Activated CD4-positive, alpha-beta T cell treated with anti-CD3 and anti-CD28 coated beads for 4 hours (primary cell): Measurements from ENCODE around the gene LZIC.
"Not testable (repeated sequence)": the region's sequence is repeated elsewhere in the genome, so short reads cannot be mapped to it uniquely, and the experiment has no call there.

ENCODE experiments used
- DNase-seq, 2 donors: peaks; one replicate each; pipeline ENCODE4 v3.0.0-alpha.2; 2020

Gene LZIC

DNA sequence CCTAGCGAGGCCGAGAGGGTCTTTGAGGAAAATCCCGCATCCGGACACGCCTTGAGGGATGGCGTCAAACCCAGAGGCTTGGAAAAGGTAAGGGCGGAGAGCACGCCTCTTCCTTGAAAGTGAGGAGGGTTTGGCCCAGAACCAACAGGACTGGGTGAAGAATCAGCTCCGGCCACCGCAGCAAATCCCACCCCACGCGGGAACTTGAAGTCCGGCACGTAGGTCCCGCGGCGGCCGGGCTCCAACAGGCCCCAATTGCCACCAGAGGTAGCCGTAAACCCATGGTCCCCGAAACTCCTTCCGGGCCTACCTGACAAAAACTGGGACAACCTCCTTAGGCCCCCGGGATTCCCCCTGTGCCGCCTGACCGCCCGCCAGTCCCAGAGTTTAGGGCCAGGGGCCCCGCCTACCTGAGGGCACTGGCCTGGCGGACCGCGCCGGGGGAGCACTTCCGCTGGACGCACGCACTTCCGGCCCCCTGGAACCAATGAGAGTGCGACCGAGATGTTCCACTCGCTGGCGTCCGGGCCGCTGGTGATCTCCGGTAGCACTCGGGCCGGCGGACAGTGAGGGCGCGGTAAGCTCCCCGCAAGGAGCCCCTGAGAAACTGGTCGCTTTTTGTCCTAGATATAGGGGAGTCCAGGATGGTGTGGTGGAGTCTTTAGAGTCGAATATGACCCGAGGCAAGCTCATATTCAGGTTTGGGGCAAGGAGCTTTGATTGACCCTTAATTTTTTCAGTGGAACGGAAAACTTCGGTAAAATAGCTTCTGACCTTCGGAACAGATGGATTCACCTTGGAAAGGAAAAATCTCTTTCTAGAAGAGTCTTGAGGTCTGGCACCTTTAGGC, at the start of gene LZIC, which contains the start of gene NMNAT1:
Gene LZIC, minus strand, starts transcription at position 453 of the 850 bp plus-strand sequence. CDS start 6,772 bp downstream, outside the sequence.
Gene NMNAT1, plus strand, starts transcription at position 537 of the 850 bp plus-strand sequence. CDS start 28,599 bp downstream, outside the sequence.
- peak; percentile 83 to 85 for DNase-seq

- DNase-seq: no peak
These were observed 49.7 kb upstream of the LZIC start for GRCh38 chr1:9992910-9993309.

DNA sequence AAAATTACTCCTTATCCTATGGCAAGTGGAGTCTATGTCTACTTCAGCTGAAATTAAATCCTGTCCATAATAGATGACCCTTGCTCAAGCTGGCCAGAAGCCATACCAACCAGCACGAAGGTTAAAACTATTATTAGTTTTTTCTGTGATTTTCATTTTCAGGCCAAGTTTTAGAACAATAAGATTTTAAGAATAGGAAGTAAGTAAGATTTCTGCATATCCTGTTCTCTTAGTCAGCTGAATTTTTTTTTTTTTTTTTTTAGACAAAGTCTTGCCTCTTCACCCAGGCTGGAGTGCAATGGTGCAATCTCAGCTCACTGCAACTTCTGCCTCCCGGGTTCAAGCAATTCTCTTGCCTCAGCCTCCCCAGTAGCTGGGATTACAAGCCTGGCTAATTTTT, 47.8 kb upstream of the LZIC start:
- no peak for DNase-seq

GRCh38 chr1:9989773-9990172, 46.6 kb upstream of the LZIC start:
- DNase-seq: no peak

- DNase-seq: no peak
These were observed 41.8 kb upstream of the LZIC start for GRCh38 chr1:9985001-9985400.

DNA sequence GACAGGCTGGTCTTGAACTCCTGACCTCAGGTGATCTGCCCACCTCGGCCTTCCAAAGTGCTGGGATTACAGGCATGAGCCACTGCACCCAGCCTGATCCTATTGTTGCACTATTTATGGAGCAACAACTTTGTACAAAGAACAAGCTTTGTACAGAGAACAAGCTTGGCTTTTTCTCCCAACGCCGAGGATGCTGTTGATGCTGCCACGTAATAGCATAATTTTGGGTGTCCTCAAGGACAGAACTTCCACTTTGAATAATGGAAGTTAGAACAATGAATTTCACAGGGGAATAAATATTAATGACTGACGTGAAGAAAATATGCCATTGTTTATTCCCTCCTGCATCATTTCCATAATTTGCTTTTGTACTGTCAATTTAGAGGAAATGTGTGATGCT, 41.1 kb upstream of the LZIC start:
- DNase-seq: no peak

GRCh38 chr1:9960706-9961562, 17.7 kb upstream of the LZIC start:
- no peak for DNase-seq

GRCh38 chr1:9960011-9960410, 16.8 kb upstream of the LZIC start:
- DNase-seq: no peak

DNA sequence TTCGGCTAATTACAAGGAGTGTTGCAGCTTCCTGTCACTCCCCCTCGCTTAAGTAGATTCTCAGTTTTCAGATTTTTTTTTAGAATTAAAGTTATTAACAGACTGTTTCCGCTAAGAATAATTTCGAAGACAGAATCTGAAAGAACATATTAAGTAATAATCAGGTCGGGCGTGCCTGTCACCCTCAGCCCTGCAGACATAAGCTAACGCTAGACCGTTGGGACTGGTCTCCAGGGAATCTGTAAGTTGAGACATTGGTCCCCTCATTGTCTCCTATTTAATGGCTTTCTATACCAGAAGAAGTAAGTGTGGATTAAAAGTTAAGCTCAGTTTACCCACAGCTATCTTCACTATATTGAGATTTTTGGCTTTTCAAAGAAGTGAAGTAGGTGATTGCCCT, 14.5 kb upstream of the LZIC start:
- no peak for DNase-seq

DNA sequence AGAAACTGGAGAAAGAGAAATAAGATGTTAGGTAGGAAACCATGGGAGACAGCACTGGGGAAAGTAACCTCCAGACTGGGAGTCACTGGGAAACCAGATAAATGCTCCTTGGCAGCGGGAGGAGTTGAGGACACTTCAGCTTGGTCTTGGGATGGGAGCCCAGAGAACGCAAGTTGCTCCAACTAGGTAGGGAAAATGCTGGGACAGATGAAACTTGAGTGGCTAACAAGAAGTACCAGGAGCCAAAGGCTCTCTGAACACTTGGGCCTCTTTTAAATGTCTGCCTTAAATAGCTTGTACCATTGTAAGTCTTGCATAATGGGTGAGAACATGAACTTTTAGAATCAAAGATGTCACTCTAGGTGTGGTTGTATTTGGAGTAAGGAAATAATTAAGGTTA, 3.1 kb upstream of the LZIC start:
- no peak for DNase-seq

- DNase-seq: peak; percentile 19 to 24
These were observed 722 bp downstream of the LZIC start for GRCh38 chr1:9942399-9942938.

DNA sequence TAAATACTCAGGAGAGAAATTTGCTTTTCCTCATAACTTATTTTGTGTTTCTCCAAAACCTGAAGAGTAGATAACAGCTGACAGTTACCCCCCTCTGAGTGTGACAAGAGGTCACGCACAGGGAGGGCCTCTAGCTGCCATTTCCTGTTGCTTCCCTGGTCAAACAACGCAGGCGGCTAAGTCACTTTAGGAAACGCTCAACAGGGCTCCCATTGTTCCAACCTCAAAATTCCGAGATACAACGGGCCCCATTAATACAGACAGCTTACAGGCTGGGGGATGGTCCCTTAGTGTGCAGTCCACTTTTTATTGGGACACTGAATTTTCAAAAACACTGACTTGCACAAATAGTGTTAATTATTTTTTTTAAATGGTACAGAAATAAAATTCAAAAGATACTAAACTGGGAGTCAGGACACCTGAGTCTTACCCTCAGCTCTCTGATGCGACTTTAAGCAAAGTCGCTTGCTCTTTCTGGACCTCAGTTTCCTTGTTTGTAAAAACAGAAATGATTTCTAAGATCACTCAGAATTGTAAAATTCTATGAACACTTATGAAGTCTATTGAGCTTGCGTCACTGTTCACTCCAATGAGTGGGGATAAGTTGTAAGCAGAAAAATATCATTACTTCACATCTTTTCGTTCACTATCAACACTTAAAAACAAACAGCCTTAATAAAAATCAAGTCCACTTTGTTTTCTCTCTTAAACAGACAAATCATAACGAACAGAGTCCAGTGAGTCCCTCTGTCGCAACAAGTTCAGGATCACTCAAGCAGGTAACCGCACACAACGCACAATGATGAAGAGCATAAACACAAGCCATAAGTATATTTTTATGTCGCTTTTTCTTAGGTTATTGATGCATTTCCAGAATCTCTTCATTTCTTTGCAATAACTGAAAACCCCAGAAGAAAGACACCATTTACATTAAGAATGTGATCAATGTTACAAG, 13.5 kb downstream of the LZIC start:
- no peak for DNase-seq

DNA sequence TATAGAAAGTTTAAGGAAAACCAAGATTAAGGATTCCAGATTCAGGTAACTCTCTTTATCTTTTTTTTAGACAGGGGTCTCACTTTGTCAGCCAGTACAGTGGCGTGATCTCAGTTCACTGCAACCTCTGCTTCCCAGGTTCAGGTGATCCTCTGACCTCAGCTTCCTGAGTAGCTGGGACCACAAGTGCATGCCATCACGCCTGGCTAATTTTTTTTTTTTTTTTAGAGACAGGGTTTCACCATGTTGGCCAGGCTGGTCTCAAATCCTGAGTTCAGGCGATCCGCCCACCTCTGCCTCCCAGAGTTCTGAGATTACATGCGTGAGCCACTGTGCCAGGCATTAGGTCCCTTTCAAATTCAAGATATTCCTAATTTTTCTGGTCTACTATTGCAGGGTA, 15.9 kb downstream of the LZIC start:
- no peak for DNase-seq

DNA sequence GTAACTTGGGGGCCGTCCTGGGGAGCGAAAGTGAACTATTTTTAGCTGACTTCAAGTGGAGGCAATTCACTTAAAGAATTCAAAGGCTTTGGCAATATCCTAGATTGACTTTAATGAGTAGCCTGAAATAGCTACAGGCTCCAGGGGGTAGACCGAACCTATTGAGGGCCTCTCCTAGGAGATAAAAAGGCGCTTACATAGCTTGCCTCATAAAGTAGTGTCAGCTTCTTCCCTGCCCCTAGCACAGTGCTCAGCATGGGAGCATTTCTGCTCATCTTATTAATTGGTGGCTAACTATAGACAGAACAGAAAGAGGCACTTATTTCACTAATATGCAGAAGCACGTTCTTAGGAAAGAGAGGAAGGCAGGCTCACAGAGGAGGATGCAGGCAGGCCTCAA, 20.8 kb downstream of the LZIC start:
- no peak for DNase-seq

DNA sequence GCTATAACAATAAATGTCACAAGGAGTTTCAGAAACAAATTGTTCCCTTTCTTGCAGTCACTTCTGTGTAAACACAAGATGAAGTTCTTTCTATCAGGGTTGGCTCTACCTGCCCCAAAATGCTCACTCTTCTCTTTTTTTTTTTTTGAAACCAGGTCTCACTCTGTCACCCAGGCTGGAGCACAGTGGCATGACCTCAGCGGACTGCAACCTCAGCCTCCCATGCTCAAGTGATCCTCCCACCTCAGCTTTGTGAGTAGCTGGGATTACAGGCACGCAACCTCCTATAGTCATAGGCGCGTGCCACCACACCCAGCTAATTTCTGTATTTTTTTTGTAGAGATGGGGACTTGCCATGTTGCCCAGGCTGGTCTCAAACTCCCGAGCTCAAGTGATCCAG, 22.6 kb downstream of the LZIC start:
- DNase-seq: no peak

DNA sequence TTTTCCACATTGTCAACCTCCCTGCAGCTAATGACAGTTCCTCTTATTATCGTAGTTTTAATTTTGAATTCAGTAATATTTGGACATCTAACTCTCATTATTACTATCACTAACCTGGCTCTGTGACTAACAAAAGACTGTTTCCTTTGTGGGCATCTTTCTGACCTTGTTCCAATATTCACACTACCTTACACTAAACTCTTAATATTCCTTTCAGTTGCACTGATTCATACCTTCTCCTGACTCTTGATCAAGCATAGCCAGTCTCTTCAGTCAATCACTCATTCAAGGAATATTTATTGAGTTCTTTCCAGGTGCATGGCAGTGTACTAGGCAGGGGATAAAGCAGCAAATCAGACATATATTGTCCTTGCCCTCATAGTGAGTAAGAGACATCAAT, 25.3 kb downstream of the LZIC start:
- no peak for DNase-seq

- DNase-seq: not testable (repeated sequence)
These were observed 25.7 kb downstream of the LZIC start for GRCh38 chr1:9917495-9917894.

GRCh38 chr1:9916452-9916851, 26.7 kb downstream of the LZIC start:
- no peak for DNase-seq

GRCh38 chr1:9914610-9914937, 28.6 kb downstream of the LZIC start:
- DNase-seq: no peak

GRCh38 chr1:9912264-9912936, 30.8 kb downstream of the LZIC start:
- DNase-seq: no peak

DNA sequence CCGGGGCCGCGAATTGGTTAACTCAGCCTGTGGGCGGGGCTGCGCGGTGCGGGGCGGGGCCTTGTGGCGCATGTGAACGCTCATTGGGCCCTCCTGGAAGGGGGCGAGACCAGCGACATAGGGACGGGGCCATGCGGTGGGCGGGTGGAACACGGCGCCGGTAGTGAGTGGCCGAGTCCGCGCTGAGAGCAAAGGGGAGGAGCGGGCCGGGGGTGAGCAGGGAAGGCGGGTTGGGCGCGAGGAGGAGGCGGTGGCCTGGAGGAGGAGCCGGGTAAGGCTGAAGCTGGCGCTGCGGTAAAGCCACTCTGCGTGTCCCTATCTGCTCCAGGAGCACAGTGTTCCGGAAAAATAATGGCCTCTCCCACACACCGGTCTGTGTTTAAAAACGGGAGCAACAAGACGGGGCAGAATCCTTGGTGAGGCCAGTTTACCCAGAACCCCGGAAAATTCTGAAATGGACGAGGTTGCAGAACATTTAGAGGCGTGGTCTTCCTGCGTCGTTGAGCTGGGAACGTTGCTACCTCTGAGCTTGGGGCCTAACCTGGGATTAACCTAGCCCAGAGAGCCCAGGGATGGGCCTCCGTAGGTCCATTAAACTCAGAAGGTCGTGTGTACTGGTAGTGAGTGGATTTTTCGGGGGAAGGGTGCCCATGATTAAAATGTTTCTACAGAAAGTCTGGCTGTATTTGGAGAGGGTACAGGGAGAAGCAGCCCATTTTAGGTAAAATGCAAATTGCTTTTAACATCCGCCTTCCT, 32.6 kb downstream of the LZIC start:
- peak; percentile 100 for DNase-seq
